ENCODE data around the gene RPRD1B.
A peak's percentile ranks its signal among the peaks of the same experiment; 100 is the strongest.

Gene RPRD1B

DNA sequence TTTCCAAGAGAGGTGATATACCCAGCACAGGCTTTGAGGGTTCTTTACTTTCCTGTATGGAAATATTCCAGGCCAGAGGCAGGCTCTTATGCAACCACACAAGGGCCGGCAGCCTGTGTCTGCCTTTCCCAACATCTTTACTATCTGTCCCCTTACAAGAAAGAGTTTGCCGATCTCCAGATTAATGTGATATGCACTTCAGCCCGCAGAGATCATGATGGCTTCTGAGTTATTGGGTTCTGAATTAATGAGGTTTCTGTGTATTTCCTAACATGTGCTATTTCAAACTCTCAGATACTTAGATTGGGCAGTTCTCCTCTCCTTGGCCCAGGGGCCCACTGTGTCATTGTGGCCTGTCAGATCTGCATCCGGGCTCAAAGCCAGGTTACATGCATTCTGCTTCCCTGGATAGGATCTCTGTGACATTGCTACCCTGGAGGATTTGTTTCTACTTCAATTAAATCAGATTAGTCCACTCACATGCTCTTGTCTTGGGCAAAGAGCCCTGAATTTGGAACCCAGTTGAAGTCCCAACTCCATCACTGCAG lies 75.0 kb downstream of the RPRD1B start:
- no peak for DNase-seq

DNA sequence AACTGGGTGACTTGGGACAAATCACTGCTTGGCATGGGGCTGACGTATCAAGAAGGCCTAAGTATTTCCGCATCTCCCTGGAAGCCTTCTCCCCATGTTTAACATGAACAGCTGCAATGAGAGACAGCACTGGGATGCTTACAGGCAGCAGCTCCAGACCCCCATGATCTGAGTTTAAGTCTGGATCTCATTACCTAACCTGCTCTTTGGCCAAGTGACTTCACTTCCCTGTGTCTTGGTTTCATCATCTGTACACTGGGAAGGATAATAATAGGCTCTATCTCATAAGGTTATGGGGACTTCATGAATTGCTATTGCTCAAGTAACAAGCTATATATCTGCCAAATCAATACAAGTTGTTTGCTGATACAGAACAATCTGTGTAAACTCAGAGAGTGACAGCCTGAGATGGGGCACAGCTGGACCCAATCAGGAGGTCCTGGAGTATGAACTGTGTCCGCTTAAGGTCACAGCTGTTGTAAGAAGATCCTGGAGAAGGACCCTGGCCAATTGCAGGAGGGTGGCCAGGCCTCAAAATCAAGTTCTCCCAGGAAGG lies 75.5 kb downstream of the RPRD1B start:
- no peak for DNase-seq

GRCh38 chr20:38109591-38110524 lies 76.3 kb downstream of the RPRD1B start:
- DNase-seq, result peak in 1 of 2 donors; percentile 4

DNA sequence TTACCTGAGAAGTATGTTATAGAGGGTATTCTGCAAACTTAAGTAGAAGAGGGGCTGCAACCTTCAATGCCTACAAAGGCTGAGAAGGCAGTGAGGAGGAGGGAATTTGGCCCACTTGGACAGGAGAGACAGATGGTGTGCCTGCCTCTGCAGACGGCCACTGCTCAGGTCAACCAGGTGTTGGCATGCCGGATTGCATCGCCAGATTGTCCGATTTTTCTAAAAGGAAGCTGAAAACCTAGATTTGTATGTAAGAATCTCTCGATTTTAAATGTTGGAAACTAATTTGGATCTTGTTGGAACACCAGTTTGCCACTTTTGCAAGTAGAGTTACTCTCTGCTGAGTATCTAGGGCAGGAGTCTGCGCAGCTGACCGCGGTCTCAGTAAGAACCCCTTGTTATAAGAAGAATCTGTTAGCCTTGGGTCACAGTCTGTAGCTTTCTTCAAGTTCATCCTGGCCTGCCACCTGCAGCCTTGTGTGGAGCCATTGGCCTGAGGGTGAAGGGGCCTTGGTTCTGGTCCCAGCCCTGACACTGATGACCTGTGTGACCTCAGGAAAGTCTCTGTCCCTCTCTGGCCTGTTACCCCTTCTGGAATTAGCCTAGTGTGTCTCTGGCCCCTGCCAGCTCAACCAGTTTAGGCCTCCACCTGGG lies 77.1 kb downstream of the RPRD1B start:
- DNase-seq, result no peak

DNA sequence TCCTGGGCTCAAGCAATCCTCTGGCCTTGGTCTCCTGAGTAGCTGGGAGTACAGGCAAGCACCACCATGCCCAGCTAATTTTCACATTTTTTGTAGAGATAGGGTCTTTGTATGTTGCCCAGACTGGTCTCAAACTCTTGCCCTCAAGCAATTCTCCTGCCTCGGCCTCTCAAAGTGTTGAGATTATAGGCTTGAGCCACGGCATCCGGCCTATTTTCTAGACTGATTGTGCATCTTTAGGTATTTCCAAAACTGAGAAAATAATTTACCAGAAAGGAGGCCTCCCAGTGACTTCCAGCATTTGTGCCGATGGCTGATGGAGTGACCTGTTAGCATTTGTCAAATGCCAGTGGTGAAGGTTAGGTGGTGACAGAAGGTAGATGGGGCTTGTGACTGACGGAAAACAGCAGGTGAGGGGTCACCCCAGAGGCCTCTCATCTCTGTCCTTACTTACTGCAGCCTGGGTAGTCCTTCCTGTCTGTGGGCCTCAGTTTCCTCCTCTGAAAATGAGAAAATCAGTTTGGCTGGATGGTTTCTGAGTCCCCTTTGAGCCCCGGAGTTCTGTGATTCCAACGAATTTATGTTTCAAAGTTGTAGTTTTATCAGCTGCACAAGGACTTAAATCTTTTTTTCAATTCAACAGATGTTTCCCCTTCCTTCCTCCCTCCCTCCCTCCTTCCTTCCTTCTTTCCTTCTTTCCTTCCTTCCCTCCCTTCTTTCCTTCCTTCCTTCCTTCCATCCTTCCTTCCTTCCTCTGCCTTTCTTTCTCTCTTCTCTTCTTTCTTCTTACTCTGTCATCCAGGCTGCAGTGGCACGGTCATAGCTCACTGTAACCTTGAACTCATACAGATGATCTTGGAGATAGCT lies 78.1 kb downstream of the RPRD1B start:
- no peak for DNase-seq

- no peak for DNase-seq
These were observed 78.8 kb downstream of the RPRD1B start for GRCh38 chr20:38112261-38112929.

DNA sequence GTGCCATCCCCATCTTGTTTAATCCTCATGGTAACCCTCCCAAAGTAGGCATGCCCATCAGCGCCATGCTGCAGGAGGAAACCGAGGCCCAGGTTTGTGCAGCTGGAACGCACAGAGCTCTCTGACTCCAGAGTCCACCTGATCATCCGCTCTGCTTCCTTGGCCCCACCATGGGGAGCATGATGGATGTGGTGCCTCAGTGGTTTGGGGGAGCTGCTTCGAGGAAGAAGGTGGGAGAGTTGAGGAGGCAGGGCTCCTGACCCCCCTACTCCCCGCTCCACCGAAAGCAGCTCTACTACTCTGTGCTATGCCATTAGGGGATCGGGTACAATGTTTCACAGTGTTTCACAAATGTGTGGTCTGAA lies 79.4 kb downstream of the RPRD1B start:
- DNase-seq, result no peak

- DNase-seq, result peak; percentile 12 to 14
These were observed 80.1 kb downstream of the RPRD1B start for GRCh38 chr20:38113401-38114325.

DNA sequence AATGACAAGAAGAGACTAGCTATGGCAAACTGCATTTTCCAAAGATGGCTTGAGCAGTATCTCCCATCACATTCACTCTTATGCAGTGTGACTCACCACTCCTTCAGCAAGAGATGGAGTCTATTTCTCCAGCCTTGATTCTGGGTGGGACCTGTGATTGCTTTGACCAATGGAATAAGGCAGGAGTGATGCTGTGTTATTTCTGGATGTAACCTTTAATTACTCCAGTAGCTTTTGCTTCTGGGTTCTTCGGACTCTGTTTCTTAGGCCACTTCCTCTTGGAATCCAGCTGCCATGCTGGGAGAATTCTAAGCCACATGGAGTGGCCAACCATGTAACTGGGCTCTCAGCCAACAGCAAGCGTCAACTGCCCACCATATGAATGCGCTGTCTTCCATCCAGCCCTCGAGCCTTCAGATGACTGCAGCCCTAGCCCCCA lies 80.8 kb downstream of the RPRD1B start:
- no peak for DNase-seq

DNA sequence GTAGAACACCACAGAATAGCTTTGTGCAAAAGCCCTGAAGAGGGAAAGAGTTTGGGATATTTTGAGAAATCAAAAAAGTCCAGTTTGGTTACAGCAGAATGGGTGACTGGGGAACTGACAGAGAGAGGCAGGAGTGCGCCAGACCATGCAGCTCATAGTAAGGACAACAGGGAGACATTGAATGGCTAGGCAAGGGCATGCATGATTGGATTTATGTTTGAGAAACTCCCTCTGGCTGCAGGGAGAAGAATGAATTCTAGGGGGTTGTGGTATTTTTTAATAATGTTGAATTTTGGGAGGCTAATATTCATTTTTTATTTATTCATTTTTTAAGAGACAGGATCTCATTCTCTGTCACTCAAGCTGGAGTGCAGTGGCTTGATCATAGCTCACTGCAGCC lies 81.7 kb downstream of the RPRD1B start:
- DNase-seq, result no peak

DNA sequence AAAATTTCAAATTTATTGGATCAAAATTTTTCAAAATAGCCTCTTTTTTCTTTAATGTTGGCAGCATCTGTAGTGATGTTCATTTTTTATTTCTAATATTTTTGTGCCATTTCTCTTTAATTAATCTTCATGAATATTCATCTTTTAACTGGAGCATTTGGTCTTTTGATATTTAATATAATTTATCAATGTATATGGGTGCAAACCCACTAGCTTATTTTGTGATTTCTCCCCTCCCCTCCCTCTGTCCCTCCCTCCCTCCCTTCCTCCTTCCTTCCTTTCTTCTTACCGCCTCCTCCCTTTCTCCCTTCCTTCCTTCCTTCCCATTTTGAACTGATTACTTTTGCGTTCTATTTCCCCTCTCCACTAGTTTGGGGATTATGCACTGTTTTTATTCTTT lies 82.3 kb downstream of the RPRD1B start:
- no peak for DNase-seq

DNA sequence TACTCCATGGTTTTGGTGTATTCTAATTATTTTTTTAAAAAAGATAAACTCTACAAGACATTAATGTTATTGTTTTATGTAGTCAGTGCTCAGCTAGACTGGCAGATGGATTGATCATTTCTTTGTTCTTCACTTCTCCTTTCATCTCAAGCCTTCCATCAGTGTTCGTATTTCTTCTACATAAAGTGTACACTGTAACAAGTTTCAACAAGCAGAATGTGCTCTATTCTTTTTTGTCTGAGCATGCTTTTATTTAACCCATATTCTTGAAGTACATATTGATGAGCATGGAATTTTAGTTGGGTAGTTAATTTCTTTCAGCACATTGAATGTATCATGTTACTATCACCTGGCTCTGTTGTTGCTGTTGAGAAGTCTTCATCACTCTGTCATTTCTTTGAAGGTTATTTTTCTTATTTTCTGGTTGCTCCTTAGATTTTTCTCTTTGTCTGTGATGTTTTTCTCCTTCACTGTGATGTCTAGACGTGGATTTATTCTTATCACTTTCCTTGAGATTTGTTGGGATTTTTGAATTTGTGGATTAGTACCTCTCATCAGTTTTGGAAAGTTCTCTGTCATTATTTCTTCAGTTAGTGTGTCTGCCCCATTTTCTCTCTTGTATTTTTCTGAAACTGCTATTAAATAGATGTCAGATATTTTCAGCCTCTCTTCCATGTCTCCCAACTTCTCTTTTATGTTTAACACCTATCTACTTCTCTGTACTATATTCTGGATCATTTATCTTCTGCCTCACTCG lies 83.0 kb downstream of the RPRD1B start:
- no peak for DNase-seq

DNA sequence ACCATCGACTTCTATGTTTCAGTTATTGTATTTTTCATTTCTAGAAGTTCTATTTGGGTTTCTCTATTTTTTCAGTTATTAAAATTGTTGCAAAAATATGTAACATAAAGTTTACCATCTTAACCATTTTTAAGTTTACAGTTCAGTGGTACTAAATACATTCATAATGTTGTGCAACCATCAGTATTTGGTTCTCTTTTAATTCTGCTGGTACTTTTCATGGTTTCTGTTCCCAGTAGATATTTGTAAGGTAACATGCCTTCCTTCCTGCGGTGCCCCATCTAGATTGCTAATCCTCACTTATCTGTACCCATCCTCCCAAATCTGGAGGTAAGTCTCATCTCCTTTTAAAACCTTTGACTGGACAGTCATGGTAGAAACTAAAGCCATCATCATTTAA lies 83.7 kb downstream of the RPRD1B start:
- no peak for DNase-seq

DNA sequence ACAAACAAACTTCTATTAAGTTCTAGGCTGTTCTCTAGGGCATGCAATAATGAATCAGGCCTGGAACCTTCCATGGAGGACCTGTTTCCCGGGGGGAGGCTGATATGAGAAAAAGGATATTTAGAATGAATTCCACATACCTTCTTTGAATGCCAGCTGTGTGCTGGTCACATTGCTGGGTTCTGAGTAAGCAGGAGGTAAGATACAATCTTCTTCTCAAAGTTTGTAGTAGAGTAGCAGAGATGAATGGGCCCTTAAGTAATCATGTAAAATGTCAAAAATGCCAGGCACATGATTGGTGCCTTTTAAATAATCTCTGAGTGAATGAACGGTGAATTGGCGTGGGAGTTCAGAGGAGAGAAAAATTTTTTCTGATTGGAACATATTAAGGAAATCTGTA lies 84.1 kb downstream of the RPRD1B start:
- no peak for DNase-seq

- DNase-seq, result no peak
These were observed 85.9 kb downstream of the RPRD1B start for GRCh38 chr20:38119446-38119845.

GRCh38 chr20:38120625-38120988 lies 87.1 kb downstream of the RPRD1B start:
- no peak for DNase-seq

DNA sequence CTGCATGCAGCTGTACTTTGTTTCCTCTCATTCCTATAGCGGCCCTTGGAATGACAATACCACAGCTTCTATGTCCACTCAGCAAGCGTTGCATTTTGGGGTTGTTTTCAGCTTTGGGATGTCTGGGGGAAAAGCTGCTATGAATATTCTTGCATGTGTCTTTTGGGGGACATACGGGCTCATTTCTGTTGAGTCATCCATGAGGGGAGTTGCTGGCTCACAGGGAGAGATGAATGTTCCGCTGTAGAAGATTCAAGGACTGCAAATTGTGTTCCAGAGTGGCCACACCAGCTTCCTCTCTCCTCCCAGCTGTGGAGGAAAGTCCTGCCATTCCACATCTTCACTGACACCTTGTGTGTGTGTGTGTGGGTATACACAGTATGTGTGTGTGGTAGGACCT lies 88.2 kb downstream of the RPRD1B start:
- DNase-seq, result no peak

DNA sequence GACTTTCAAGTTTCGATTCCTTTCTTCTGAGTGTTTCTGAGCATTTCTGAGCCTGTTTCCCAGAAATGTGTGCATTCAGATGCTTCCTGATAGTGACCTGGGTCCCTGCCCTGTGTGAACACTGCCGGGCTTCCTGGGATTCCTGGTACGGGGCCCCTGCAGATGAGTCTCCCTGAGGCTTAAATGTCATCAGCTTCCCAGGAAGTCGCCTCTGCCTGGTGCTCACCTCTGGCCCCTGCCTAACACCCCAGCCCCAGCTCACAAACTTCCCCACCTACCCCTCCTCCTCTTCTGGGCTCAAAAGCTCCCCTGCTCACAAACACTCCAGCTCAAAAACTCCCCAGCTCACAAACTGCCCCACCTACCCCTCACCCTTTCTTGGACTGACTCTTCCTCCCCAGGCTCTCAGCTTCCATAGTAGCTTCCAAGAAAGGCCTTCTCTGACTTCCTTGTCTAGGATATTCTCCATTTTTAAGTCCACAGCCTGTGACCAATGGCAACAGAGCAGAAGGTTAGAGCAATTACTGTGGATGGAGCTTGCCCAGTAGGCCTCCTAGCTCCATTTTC lies 89.6 kb downstream of the RPRD1B start:
- DNase-seq, result no peak

DNA sequence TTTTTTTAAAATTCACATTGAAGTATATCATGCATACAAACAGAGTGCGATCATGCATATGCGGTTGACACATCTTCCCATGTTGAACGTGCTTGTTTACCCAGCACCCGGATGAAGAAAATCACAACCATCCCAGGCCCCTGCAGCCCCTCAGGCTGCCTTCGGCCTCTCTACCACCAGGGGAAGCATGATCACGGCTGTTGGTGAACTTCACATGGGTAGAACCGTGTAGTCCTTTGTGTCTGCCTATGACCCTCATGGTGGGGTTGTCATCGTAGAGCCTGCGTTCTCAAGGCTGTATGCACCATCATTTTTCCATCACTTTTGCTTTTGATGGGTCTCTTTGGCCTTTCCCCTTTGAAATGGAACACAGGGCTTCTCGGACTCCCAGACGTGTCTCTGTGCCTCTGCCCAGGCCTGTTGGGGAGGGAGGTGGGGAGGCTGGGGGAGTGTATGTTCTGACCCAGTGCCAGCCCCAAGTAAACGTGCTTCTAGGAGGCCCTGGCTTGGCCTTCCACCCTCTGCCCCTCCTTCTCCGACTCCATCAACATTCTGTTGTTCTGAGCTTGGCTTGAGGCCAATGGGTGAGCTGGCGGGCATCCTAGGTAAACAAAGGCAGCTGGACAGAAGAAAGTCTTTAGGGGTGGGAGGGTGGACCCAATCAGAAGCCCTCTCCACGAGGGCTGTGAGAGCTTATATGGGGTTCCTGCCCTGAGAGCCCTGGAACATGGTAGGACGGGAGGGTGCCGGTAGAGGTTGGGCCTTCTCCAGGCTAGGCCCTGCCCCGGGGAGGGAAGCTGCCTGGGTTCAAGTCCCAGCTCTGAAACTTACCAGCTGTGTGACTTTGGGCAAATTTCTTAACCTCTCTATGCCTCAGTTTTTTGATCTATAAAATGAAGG lies 91.9 kb downstream of the RPRD1B start:
- DNase-seq, result no peak

All from bone marrow (tissue), 2 donors.